HFFc6 (cell line): ENCODE results near the gene MAT1A. TPM values are rescaled to one million over a fixed set of nuclear protein-coding genes. Genes with fewer than 3 reads are reported as not detected.
"Not testable (repeated sequence)": the region's sequence is repeated elsewhere in the genome, so short reads cannot be mapped to it uniquely, and the experiment has no call there.

ENCODE experiments used
- DNase-seq: peaks from one replicate; pipeline ENCODE4 v3.0.0-alpha.2; 2018
- H3K27ac Mint-ChIP-seq: 2 replicates; pipeline ENCODE4 v1.8.0; 2020; ENCODE audit warnings: mild to moderate bottlenecking, mixed read lengths
- H3K27me3 Mint-ChIP-seq: 2 replicates; pipeline ENCODE4 v1.8.0; 2021; ENCODE audit warnings: mild to moderate bottlenecking, moderate library complexity, mixed read lengths; ENCODE audit not compliant: insufficient read depth
- H3K36me3 Mint-ChIP-seq: 2 replicates; pipeline ENCODE4 v1.8.0; 2021; ENCODE audit warnings: low read depth, mixed read lengths
- H3K4me1 Mint-ChIP-seq: 2 replicates; pipeline ENCODE4 v1.8.0; 2020; ENCODE audit warnings: low read depth, mixed read lengths
- H3K4me3 Mint-ChIP-seq: 2 replicates; pipeline ENCODE4 v1.8.0; 2020; ENCODE audit warnings: mild to moderate bottlenecking, moderate library complexity, mixed read lengths
- H3K9me3 Mint-ChIP-seq: 2 replicates; pipeline ENCODE4 v1.8.0; 2020; ENCODE audit warnings: mild to moderate bottlenecking, mixed read lengths
- CTCF ChIP-seq: fragments of 200-600 bp; sonication (generic); IDR thresholded peaks from 2 replicates; pipeline ENCODE4 v1.5.0; 2021; ENCODE audit warnings: antibody characterized with exemption, mild to moderate bottlenecking
- total RNA-seq, 6 experiments: library from RNA; stranded (reverse); fragmentation: NEBNext Ultra II Directional; extraction: Animal tissue kit (Norgen Biotek cat#: 25700); gene quantifications; 2 replicates in 1 of 6; 3 replicates in 5 of 6; pipeline ENCODE4 v1.2.3, GENCODE V29; 2021

Gene MAT1A
- total RNA-seq, 6 experiments from 2014 or later, result not detected

GRCh38 chr10:80236457-80236856 lies 53.0 kb downstream of the MAT1A start:
- H3K4me1 Mint-ChIP-seq, H3K36me3 Mint-ChIP-seq, DNase-seq, H3K27me3 Mint-ChIP-seq, H3K4me3 Mint-ChIP-seq, H3K9me3 Mint-ChIP-seq, H3K27ac Mint-ChIP-seq: not testable (repeated sequence)
- TF ChIP-seq CTCF, result 0 out of 2 replicates have a peak, but pooled peaks have one; percentile 11

- not testable (repeated sequence) for H3K4me3 Mint-ChIP-seq, H3K27ac Mint-ChIP-seq, H3K36me3 Mint-ChIP-seq, H3K4me1 Mint-ChIP-seq, H3K9me3 Mint-ChIP-seq, H3K27me3 Mint-ChIP-seq, DNase-seq
Observed at GRCh38 chr10:80234331-80235235, 54.9 kb downstream of the MAT1A start.

- not testable (repeated sequence) for H3K9me3 Mint-ChIP-seq, H3K4me3 Mint-ChIP-seq, H3K27ac Mint-ChIP-seq, DNase-seq, H3K27me3 Mint-ChIP-seq, H3K4me1 Mint-ChIP-seq, H3K36me3 Mint-ChIP-seq
Observed at GRCh38 chr10:80233871-80234270, 55.6 kb downstream of the MAT1A start.

GRCh38 chr10:80226723-80227122 lies 62.7 kb downstream of the MAT1A start:
- DNase-seq, H3K4me3 Mint-ChIP-seq, H3K27ac Mint-ChIP-seq, H3K9me3 Mint-ChIP-seq, H3K27me3 Mint-ChIP-seq, H3K4me1 Mint-ChIP-seq, H3K36me3 Mint-ChIP-seq: not testable (repeated sequence)

- H3K36me3 Mint-ChIP-seq, H3K27ac Mint-ChIP-seq, DNase-seq, H3K4me1 Mint-ChIP-seq, H3K9me3 Mint-ChIP-seq, H3K4me3 Mint-ChIP-seq, H3K27me3 Mint-ChIP-seq: not testable (repeated sequence)
Observed at GRCh38 chr10:80223031-80223419, 66.4 kb downstream of the MAT1A start.

Other genes starting within 250 kb of the MAT1A start
- gene TMEM254, start 211.0 kb downstream of the MAT1A start, total RNA-seq, result 10 to 100 TPM; 11.7 to 14.8 (median 13.7) TPM
- gene PLAC9, start 156.9 kb downstream of the MAT1A start, total RNA-seq, result 1 to 10 TPM; 2.1 to 6.6 (median 6.2) TPM
- gene ANXA11, start 84.1 kb downstream of the MAT1A start, total RNA-seq, result 100 to 1,000 TPM; 253 to 361 (median 336) TPM
- not detected for gene DYDC1, start 67.1 kb upstream of the MAT1A start, total RNA-seq
- not detected for gene DYDC2, start 67.1 kb upstream of the MAT1A start, total RNA-seq
- under 1 TPM in 3 of 6 experiments, not detected in 3; 0.15 to 0.52 (median 0.28) TPM for gene PRXL2A, start 118.9 kb upstream of the MAT1A start, total RNA-seq
- gene TSPAN14, start 164.7 kb upstream of the MAT1A start, total RNA-seq, result 10 to 100 TPM; 72.9 to 96.2 (median 84.5) TPM
- not detected for gene SH2D4B, start 248.2 kb upstream of the MAT1A start, total RNA-seq